ENCODE results near the gene SPINT1.

The SPINT1 gene

GRCh38 chr15:40821195-40821594 is 22.7 kb upstream of the SPINT1 start:
- no peak overlapping the region for H3K27ac ChIP-seq
- TF ChIP-seq CTCF (conservative IDR thresholded peaks at IDR 0.05), result no peak

DNA sequence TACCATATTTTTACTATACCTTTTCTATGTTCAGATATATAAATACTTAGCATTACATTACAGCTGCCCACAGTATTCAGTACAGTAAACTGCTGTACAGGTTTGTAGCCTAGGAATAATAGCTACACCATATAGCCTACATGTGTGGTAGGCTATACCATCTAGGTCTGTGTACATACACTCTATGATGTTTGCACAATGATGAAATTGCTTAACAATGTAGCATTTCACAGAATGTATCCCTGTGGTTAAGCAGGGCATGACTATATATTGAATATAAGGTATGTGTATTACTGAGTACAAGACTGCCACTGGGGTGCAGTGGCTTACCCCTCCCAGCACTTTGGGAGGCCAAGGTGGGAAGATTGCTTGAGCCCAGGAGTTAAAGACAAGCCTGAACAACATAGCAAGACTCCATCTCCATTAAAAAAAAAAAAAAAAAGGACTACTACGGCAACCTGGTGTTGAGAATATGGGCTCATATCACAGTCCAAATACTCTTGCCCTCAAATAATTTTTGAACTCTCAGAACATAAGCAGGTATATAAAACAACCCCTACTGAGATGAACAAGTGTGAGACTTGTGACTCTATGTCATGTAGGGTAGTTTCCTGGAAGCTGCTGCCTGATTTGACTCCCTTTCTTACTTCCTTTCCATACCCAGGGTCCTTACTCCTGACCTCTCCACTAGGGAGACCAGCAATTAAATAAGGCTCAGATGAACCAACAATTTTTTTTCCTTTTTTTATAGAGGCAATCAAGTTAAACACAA is 20.1 kb upstream of the SPINT1 start:
- no peak for TF ChIP-seq CTCF (conservative IDR thresholded peaks at IDR 0.05)
- H3K27ac ChIP-seq, result no peak overlapping the region

GRCh38 chr15:40825661-40826422 is 18.0 kb upstream of the SPINT1 start:
- no peak overlapping the region for H3K27ac ChIP-seq
- no peak for TF ChIP-seq CTCF (conservative IDR thresholded peaks at IDR 0.05)

- TF ChIP-seq CTCF (conservative IDR thresholded peaks at IDR 0.05), result no peak
- H3K27ac ChIP-seq, result no peak overlapping the region
Measured at GRCh38 chr15:40826423-40827075, 17.3 kb upstream of the SPINT1 start.

DNA sequence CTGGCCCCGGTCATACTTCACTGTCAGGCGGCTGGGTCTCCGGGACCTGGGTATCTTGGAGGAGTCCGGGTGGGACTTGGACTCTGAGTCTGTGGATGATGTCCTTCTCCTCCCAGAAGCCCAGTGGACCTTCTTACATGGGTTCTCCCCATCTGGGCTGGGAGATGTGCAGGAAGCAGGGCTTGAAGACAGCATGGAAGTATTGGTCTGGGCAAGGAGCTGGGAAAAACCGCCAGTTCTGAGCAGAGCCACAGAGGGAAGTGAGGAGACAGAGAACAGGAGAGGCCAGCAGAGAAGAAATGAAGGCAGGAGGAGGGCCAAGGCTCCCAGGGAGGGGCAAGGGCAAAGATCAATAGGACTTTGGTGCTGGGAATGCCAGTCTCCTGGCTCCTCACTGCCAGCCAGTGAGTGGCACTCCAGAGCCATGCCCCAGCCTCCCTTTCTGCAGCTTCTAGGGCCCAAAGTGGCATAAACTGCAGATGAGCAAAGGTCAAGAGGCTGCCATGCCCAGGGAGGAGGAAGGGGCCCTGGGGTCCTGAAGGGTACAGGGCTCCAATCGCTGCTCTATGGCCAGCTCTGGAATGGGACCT is 15.3 kb upstream of the SPINT1 start, which contains the start of gene PPP1R14D:
Gene PPP1R14D, minus strand, starts transcription at position 262 of the 590 bp plus-strand sequence. Its CDS starts 67 bp downstream, at position 195.
- no peak within 1 kb of the TSS for H3K27ac ChIP-seq
- no peak for TF ChIP-seq CTCF (conservative IDR thresholded peaks at IDR 0.05)

DNA sequence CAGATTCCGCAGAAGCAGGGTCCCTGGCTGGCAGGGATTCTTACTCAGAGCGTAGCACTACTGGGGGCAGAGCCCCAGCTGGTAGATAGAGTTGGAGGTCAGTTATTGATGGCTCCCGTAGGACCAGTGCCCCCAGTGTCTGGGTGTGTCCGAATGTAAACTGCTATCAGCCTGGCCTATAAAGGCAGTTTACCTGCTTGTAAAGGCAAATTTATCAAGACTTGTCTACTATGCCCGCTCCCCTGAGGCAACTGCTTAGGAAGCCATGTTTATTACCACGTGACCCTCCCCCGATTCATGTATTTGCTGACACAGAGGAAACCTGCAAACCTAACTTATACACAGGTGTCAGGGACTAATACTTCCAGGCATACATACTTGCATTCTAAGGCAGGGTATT is 14.7 kb upstream of the SPINT1 start:
- H3K27ac ChIP-seq, result no peak overlapping the region
- no peak for TF ChIP-seq CTCF (conservative IDR thresholded peaks at IDR 0.05)

GRCh38 chr15:40830884-40831283 is 13.0 kb upstream of the SPINT1 start:
- TF ChIP-seq CTCF (conservative IDR thresholded peaks at IDR 0.05), result no peak
- H3K27ac ChIP-seq, result no peak overlapping the region

All from VCaP (cell line).